H9 (cell line): Measurements from ENCODE around the gene C5orf15. TPM values are rescaled to one million over a fixed set of nuclear protein-coding genes. Genes with fewer than 3 reads are reported as not detected.

Experiments
- DNase-seq: peaks from one replicate; pipeline ENCODE4 v3.0.0-alpha.2; 2017
- H2AFZ ChIP-seq: one replicate; pipeline ENCODE4 v1.6.1; 2013; ENCODE audit warnings: mild to moderate bottlenecking, low read length, control low read depth, moderate library complexity
- H2AK5ac ChIP-seq: 2 replicates; pipeline ENCODE4 v1.6.1; 2013; ENCODE audit warnings: low read length, control low read depth, mixed read lengths; ENCODE audit not compliant: insufficient read length
- H2BK120ac ChIP-seq: one replicate; pipeline ENCODE4 v1.6.1; 2013; ENCODE audit warnings: low read depth, mild to moderate bottlenecking, low read length, control low read depth, inconsistent platforms; ENCODE audit not compliant: poor library complexity, severe bottlenecking
- H2BK12ac ChIP-seq: 2 replicates; pipeline ENCODE4 v1.6.1; 2013; ENCODE audit warnings: low read length, control low read depth, mixed read lengths, low read depth; ENCODE audit not compliant: insufficient read length
- H2BK15ac ChIP-seq: 2 replicates; pipeline ENCODE4 v1.6.1; 2013; ENCODE audit warnings: low read depth, low read length, control low read depth
- H2BK20ac ChIP-seq: one replicate; pipeline ENCODE4 v1.6.1; 2013; ENCODE audit warnings: low read depth, mild to moderate bottlenecking, low read length, control low read depth, inconsistent platforms; ENCODE audit not compliant: poor library complexity, severe bottlenecking
- H2BK5ac ChIP-seq: 2 replicates; pipeline ENCODE4 v1.6.1; 2013; ENCODE audit warnings: low read length, control low read depth, mixed read lengths; ENCODE audit not compliant: insufficient read length
- H3K14ac ChIP-seq: 2 replicates; pipeline ENCODE4 v1.6.1; 2013; ENCODE audit warnings: low read length, control low read depth; ENCODE audit not compliant: insufficient read depth
- H3K18ac ChIP-seq: 2 replicates; pipeline ENCODE4 v1.6.1; 2013; ENCODE audit warnings: low read depth, mild to moderate bottlenecking, mixed read lengths, low read length, control low read depth; ENCODE audit not compliant: insufficient read length
- H3K23ac ChIP-seq: 2 replicates; pipeline ENCODE4 v1.6.1; 2013; ENCODE audit warnings: low read length, control low read depth, mixed read lengths, low read depth; ENCODE audit not compliant: insufficient read length
- H3K23me2 ChIP-seq: 2 replicates; pipeline ENCODE4 v1.6.1; 2013; ENCODE audit warnings: low read depth, mild to moderate bottlenecking, mixed read lengths, low read length, control low read depth; ENCODE audit not compliant: insufficient read length, poor library complexity, severe bottlenecking
- H3K27ac ChIP-seq: 2 replicates; pipeline ENCODE4 v1.5.1; 2013; ENCODE audit warnings: low read length, control low read depth, mixed read lengths, low read depth; ENCODE audit not compliant: insufficient read length
- H3K27me3 ChIP-seq: 2 replicates; pipeline ENCODE4 v1.6.1; 2013; ENCODE audit warnings: low read length, control low read depth, inconsistent platforms; ENCODE audit not compliant: insufficient read depth
- H3K4ac ChIP-seq: 2 replicates; pipeline ENCODE4 v1.6.1; 2013; ENCODE audit warnings: low read depth, mild to moderate bottlenecking, control low read depth, inconsistent platforms, low read length, moderate library complexity
- H3K4me1 ChIP-seq: 2 replicates; pipeline ENCODE4 v1.6.1; 2013; ENCODE audit warnings: low read length, control low read depth, inconsistent platforms; ENCODE audit not compliant: insufficient read depth
- H3K4me2 ChIP-seq: 2 replicates; pipeline ENCODE4 v1.6.1; 2013; ENCODE audit warnings: low read length, control low read depth, mixed read lengths; ENCODE audit not compliant: insufficient read length, insufficient read depth
- H3K56ac ChIP-seq: 2 replicates; pipeline ENCODE4 v1.6.1; 2013; ENCODE audit warnings: low read depth, mild to moderate bottlenecking, mixed read lengths, low read length, control low read depth; ENCODE audit not compliant: insufficient read length
- H3K79me1 ChIP-seq: 2 replicates; pipeline ENCODE4 v1.6.1; 2013; ENCODE audit warnings: low read depth, mild to moderate bottlenecking, moderate library complexity, low read length, control low read depth, inconsistent platforms; ENCODE audit not compliant: insufficient read depth, poor library complexity, severe bottlenecking
- H3K79me2 ChIP-seq: 2 replicates; pipeline ENCODE4 v1.6.1; 2013; ENCODE audit warnings: low read length, control low read depth, inconsistent platforms; ENCODE audit not compliant: insufficient read depth
- H3K9ac ChIP-seq: 2 replicates; pipeline ENCODE4 v1.6.1; 2013; ENCODE audit warnings: low read length, control low read depth, mixed read lengths; ENCODE audit not compliant: insufficient read length; ENCODE audit errors: extremely low read depth
- H3K9me3 ChIP-seq: one replicate; pipeline ENCODE4 v1.6.1; 2013; ENCODE audit warnings: low read depth, low read length, inconsistent platforms; ENCODE audit not compliant: control insufficient read depth
- H3T11ph ChIP-seq: one replicate; pipeline ENCODE4 v1.6.1; 2013; ENCODE audit warnings: mild to moderate bottlenecking, low read length, control low read depth, inconsistent platforms
- H4K20me1 ChIP-seq: one replicate; pipeline ENCODE4 v1.6.1; 2013; ENCODE audit not compliant: control insufficient read depth, insufficient read length, insufficient read depth
- H4K5ac ChIP-seq: 2 replicates; pipeline ENCODE4 v1.6.1; 2013; ENCODE audit warnings: low read depth, mild to moderate bottlenecking, mixed read lengths, low read length, control low read depth; ENCODE audit not compliant: insufficient read length
- H4K8ac ChIP-seq: replicated peaks from 2 replicates; pipeline ENCODE4 v1.6.1; 2013; ENCODE audit warnings: low read length, control low read depth, mixed read lengths, low read depth; ENCODE audit not compliant: insufficient read length
- H4K91ac ChIP-seq: 2 replicates; pipeline ENCODE4 v1.6.1; 2013; ENCODE audit warnings: low read depth, mild to moderate bottlenecking, moderate library complexity, mixed read lengths, low read length, control low read depth; ENCODE audit not compliant: insufficient read length
- H3K27ac Mint-ChIP-seq, 3 experiments: 2 replicates in 2 of 3; 3 replicates in 1 of 3; pipeline ENCODE4 v1.8.0; 2020 to 2021; ENCODE audit warnings: mixed read lengths in 3 of 3, mild to moderate bottlenecking in 1 of 3, moderate library complexity in 1 of 3
- H3K27me3 Mint-ChIP-seq: 2 replicates; pipeline ENCODE4 v1.8.0; 2021; ENCODE audit warnings: low read depth, mild to moderate bottlenecking, moderate library complexity, mixed read lengths
- H3K36me3 Mint-ChIP-seq, 3 experiments: 2 replicates in 2 of 3; 3 replicates in 1 of 3; pipeline ENCODE4 v1.8.0; 2020 to 2021; ENCODE audit warnings: low read depth in 3 of 3, mixed read lengths in 3 of 3; ENCODE audit not compliant: insufficient read depth in 1 of 3
- H3K4me1 Mint-ChIP-seq, 2 experiments: 2 replicates each; pipeline ENCODE4 v1.8.0; 2020; ENCODE audit warnings: mixed read lengths in 2 of 2
- H3K4me3 Mint-ChIP-seq, 2 experiments: 2 replicates in 1 of 2; 3 replicates in 1 of 2; pipeline ENCODE4 v1.8.0; 2020 to 2021; ENCODE audit warnings: mild to moderate bottlenecking in 2 of 2, mixed read lengths in 2 of 2, moderate library complexity in 1 of 2
- H3K9me3 Mint-ChIP-seq, 2 experiments: 2 replicates in 1 of 2; 3 replicates in 1 of 2; pipeline ENCODE4 v1.8.0; 2020; ENCODE audit warnings: mild to moderate bottlenecking in 2 of 2, mixed read lengths in 2 of 2, moderate library complexity in 1 of 2
- WGBS: extraction: QIAGEN DNeasy Blood & Tissue Kit; methylation state at CpG from one replicate; pipeline ENCODE4 v1.1.7; 2013; ENCODE audit warnings: missing lambda C conversion rate, low lambda C conversion rate, mixed read lengths; ENCODE audit not compliant: insufficient read length; ENCODE audit errors: extremely low coverage; 5-methylcytosine and 5-hydroxymethylcytosine counted together
- total RNA-seq: library from RNA; stranded (reverse); gene quantifications from 2 replicates; pipeline ENCODE4 v1.2.1, GENCODE V29; 2021
- TF ChIP-seq, protein P1 (sequence below): fragments of 200-600 bp; sonication (generic); conservative IDR thresholded peaks from 3 replicates; pipeline ENCODE4 v1.8.0; 2021; ENCODE audit warnings: antibody characterized with exemption, mild to moderate bottlenecking

Gene C5orf15
- total RNA-seq, 1 experiment from 2014 or later: 33.4 TPM

GRCh38 chr5:133996683-133997252 is 28.3 kb upstream of the C5orf15 start:
- no peak overlapping the region for H3K4me3 Mint-ChIP-seq
- H3K4me1 ChIP-seq: peaks cover 6% of the 10 kb centered on the region; the same call in 1 of the 2 replicates
- no peak overlapping the region for H2BK120ac ChIP-seq
- no peaks in the 10 kb centered on the region for H3K27me3 ChIP-seq
- H4K91ac ChIP-seq: no peak overlapping the region
- H3K79me1 ChIP-seq: peaks cover 16% of the 10 kb centered on the region
- H2BK20ac ChIP-seq: no peak overlapping the region
- H3K27me3 Mint-ChIP-seq: no peaks in the 10 kb centered on the region
- no peak overlapping the region for H3K56ac ChIP-seq
- H3K14ac ChIP-seq: no peak overlapping the region
- no peak overlapping the region for H4K5ac ChIP-seq
- H3K9me3 ChIP-seq: no peaks in the 10 kb centered on the region
- H3K27ac Mint-ChIP-seq: peak overlapping the region in 1 of 3 experiments; percentile 75; a peak in 1 of 7 replicates
- no peaks in the 10 kb centered on the region for H3K23me2 ChIP-seq
- peaks cover 5% of the 10 kb centered on the region for H4K20me1 ChIP-seq
- H3K4ac ChIP-seq: no peak overlapping the region
- H2BK15ac ChIP-seq: no peak overlapping the region
- H3K9ac ChIP-seq: no peak overlapping the region
- peak; percentile 67 for DNase-seq
- no peak overlapping the region for H2BK5ac ChIP-seq
- H2BK12ac ChIP-seq: no peak overlapping the region
- H3K36me3 Mint-ChIP-seq: peaks cover 7 to 9% (median 8%) of the 10 kb centered on the region in 3 experiments; a peak in 6 of 7 replicates
- H3K4me1 Mint-ChIP-seq: peaks cover 41 to 47% of the 10 kb centered on the region in 2 experiments
- no peak overlapping the region for H2AFZ ChIP-seq
- H3T11ph ChIP-seq: no peak overlapping the region
- no peak overlapping the region for H3K4me2 ChIP-seq
- WGBS: no CpG with 5 or more reads among the region's 3 CpGs
- no peak overlapping the region for H3K23ac ChIP-seq
- H3K27ac ChIP-seq: no peak overlapping the region
- H4K8ac ChIP-seq: no peak overlapping the region
- H3K18ac ChIP-seq: no peak overlapping the region
- H2AK5ac ChIP-seq: no peak overlapping the region
- H3K79me2 ChIP-seq: peaks cover 78% of the 10 kb centered on the region
- no peaks in the 10 kb centered on the region; a peak in 1 of 5 replicates for H3K9me3 Mint-ChIP-seq
- TF ChIP-seq, protein P1, sequence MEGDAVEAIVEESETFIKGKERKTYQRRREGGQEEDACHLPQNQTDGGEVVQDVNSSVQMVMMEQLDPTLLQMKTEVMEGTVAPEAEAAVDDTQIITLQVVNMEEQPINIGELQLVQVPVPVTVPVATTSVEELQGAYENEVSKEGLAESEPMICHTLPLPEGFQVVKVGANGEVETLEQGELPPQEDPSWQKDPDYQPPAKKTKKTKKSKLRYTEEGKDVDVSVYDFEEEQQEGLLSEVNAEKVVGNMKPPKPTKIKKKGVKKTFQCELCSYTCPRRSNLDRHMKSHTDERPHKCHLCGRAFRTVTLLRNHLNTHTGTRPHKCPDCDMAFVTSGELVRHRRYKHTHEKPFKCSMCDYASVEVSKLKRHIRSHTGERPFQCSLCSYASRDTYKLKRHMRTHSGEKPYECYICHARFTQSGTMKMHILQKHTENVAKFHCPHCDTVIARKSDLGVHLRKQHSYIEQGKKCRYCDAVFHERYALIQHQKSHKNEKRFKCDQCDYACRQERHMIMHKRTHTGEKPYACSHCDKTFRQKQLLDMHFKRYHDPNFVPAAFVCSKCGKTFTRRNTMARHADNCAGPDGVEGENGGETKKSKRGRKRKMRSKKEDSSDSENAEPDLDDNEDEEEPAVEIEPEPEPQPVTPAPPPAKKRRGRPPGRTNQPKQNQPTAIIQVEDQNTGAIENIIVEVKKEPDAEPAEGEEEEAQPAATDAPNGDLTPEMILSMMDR: peak; percentile 85
